GM12874 (cell line): ENCODE data around the gene MATN1.

Experiments used
- TF ChIP-seq, protein P1 (sequence below): IDR thresholded peaks from 2 replicates; pipeline ENCODE4 v1.5.1; 2011; ENCODE audit warnings: low read depth, mild to moderate bottlenecking, control low read depth, low read length, moderate library complexity; ENCODE audit not compliant: insufficient read depth

The MATN1 gene

DNA sequence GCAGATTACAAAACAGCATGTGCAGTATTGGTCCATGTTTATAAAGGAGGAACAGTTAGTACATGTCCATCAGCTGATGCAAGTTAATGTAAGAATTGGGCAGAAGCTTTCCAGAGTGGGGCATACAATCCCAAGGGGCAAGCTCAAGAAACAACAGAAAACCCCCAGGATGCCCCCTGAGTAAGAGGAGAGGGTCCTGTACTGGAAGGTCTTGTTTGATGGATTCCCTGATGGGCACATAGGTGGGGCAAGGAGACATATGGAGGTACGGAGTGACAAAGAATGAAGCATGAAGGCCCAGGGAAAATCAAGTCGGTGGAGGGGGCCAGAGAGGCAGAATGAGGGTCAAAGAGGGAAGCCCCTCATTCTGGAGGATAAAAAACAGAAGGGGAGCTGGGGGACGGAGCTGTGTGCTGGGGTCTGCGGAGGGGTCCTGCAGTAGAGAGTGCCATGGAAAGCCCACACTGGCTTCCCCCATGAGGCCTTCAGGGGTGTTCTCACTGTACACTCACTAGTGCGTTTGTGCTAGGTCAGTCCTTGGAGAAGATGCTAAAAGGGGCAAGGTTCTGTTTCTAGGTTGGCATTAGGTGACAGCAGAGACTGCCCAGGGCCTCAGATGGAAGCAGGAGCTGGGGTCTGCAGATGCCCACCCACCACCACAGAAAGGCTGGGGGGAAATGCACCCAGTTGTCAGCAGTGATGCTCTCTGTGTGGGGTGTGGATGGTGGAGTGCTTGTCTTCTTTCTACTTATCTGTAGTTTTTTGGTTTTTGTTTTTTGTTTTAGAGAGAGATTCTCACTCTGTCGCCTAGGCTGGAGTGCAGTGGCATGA, 12.5 kb upstream of the MATN1 start:
- TF ChIP-seq, protein P1, sequence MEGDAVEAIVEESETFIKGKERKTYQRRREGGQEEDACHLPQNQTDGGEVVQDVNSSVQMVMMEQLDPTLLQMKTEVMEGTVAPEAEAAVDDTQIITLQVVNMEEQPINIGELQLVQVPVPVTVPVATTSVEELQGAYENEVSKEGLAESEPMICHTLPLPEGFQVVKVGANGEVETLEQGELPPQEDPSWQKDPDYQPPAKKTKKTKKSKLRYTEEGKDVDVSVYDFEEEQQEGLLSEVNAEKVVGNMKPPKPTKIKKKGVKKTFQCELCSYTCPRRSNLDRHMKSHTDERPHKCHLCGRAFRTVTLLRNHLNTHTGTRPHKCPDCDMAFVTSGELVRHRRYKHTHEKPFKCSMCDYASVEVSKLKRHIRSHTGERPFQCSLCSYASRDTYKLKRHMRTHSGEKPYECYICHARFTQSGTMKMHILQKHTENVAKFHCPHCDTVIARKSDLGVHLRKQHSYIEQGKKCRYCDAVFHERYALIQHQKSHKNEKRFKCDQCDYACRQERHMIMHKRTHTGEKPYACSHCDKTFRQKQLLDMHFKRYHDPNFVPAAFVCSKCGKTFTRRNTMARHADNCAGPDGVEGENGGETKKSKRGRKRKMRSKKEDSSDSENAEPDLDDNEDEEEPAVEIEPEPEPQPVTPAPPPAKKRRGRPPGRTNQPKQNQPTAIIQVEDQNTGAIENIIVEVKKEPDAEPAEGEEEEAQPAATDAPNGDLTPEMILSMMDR = no peak

DNA sequence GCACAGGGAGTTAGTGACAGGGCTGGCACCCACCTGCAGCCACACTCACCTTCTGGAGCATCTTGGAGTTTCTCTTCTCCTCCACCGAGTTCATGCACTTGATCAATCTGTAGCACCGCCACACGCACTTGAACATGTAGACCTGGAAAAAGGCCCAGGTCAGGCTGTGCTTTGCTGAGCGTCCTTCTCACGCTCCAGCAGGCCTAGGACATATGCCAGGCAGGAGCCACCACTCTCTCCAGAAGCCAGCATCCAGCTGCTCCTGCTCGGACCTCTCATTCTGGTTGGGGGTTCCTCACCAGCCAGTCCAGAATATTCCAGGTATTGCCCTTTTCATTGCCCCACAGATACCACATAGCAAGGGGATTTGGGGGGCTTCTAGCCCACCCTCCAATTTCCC, 11.7 kb upstream of the MATN1 start:
- TF ChIP-seq, protein P1 = no peak

DNA sequence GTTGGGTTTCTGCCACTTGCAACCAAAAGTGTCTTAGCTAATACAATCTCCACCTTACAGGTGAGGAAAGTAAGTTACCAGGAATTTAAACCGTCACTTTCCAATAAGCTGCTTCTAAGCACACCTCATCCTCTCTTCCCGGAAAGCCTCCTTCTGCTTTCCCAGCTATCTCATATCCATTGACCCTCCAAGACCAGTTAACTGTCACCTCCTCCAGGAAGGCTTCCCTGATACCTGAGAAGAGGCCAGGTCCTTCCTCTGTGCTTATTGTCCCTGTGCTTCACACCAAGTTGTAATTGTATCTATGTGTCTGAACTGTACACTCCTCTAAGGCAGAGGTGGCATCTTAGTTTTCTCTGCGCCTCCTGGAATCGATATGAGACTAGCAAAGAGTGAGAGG, 11.2 kb upstream of the MATN1 start:
- TF ChIP-seq, protein P1 = no peak

GRCh38 chr1:30734106-30734505, 10.7 kb upstream of the MATN1 start:
- TF ChIP-seq, protein P1 = no peak

DNA sequence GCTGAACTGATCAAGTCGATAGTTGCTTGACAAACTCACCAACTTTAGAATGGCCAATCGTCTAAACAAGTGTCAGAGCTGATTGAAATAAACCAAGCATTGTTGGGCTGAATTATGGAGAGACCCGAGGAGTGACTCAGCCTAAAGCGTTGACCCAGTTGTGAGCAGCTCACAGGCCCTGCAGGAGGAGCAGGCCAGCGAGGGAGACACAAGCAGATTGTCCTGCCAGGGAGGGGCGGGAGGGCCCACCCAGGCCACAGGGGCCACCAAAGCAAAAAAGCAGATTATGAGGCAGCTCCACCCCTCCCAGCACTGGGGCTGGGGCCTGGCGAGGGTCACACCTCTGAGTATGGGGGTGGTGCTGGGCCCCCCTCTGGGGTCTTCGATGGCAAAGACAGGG, 10.1 kb upstream of the MATN1 start:
- TF ChIP-seq, protein P1 = no peak

GRCh38 chr1:30732277-30732996, 9.1 kb upstream of the MATN1 start:
- TF ChIP-seq, protein P1 = no peak

DNA sequence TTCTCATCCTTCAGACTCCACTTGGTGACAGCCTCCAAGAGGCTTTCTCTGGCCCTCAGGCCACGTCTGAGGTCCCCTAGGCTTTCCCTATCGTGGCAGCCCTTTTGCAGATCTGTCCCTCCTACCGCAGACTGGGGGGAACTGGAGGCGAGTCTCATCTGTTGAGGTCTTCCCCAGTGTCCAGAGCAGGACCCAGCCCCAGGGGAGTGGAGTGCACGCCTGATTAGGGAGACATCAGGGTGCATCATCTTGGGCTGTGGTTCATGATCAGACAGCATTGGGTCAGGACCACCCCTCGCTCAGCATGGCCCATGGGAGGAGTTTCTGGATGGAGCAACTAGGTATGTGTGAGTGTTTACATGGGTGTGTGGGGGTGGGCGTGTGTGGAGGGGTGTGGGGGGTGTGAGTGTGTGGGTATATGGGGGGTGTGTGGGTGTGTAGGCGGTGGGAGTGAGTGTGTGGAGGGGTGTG, 8.5 kb upstream of the MATN1 start:
- TF ChIP-seq, protein P1 = no peak
